Activated CD4-positive, CD25-positive, alpha-beta regulatory T cell treated with anti-CD3 and anti-CD28 coated beads, Interleukin-2, amount 50 U/mL, for 24 hours (primary cell): ENCODE measurements around the gene KRT76.
"Not testable (repeated sequence)": the region's sequence is repeated elsewhere in the genome, so short reads cannot be mapped to it uniquely, and the experiment has no call there.

Experiments
- ATAC-seq, 2 donors: fragments of 150-1000 bp; cut with Tn5 transposase; one replicate each; pipeline ENCODE4 v1.10.0; 2021; ENCODE audit warnings: mild to moderate bottlenecking in 1 of 2, moderate library complexity in 1 of 2

Gene KRT76

GRCh38 chr12:52779914-52780313 lies 2.8 kb upstream of the KRT76 start:
- ATAC-seq, result no peak

GRCh38 chr12:52778833-52779232 lies 1.7 kb upstream of the KRT76 start:
- no peak for ATAC-seq

GRCh38 chr12:52777566-52777965 lies 421 bp upstream of the KRT76 start:
- no peak for ATAC-seq

GRCh38 chr12:52776435-52776834 lies 710 bp downstream of the KRT76 start:
- no peak for ATAC-seq

GRCh38 chr12:52774629-52775250 lies 2.4 kb downstream of the KRT76 start:
- no peak for ATAC-seq

GRCh38 chr12:52772772-52773171 lies 4.4 kb downstream of the KRT76 start:
- ATAC-seq, result no peak

GRCh38 chr12:52772188-52772587 lies 5.0 kb downstream of the KRT76 start:
- no peak for ATAC-seq

- ATAC-seq, result no peak
Observed at GRCh38 chr12:52771505-52771904, 5.6 kb downstream of the KRT76 start.

GRCh38 chr12:52771088-52771487 lies 6.1 kb downstream of the KRT76 start:
- ATAC-seq, result no peak

GRCh38 chr12:52769946-52770345 lies 7.2 kb downstream of the KRT76 start:
- ATAC-seq, result no peak

- no peak for ATAC-seq
Observed at GRCh38 chr12:52769354-52769753, 7.8 kb downstream of the KRT76 start.

GRCh38 chr12:52768479-52769200 lies 8.5 kb downstream of the KRT76 start:
- ATAC-seq, result no peak

GRCh38 chr12:52767427-52767826 lies 9.7 kb downstream of the KRT76 start:
- ATAC-seq, result no peak

GRCh38 chr12:52767020-52767379 lies 10.1 kb downstream of the KRT76 start:
- no peak for ATAC-seq

- ATAC-seq, result no peak
Observed at GRCh38 chr12:52766351-52767019, 10.7 kb downstream of the KRT76 start.

GRCh38 chr12:52765702-52766101 lies 11.4 kb downstream of the KRT76 start:
- ATAC-seq, result no peak

- ATAC-seq, result no peak
Observed at GRCh38 chr12:52763991-52764390, 13.2 kb downstream of the KRT76 start.

GRCh38 chr12:52763036-52763659 lies 14.0 kb downstream of the KRT76 start:
- ATAC-seq, result no peak

- no peak for ATAC-seq
Observed at GRCh38 chr12:52761802-52762201, 15.3 kb downstream of the KRT76 start.

GRCh38 chr12:52761218-52761617 lies 15.9 kb downstream of the KRT76 start:
- ATAC-seq, result not testable (repeated sequence)

- ATAC-seq, result no peak
Observed at GRCh38 chr12:52760623-52761022, 16.5 kb downstream of the KRT76 start.

- ATAC-seq, result no peak
Observed at GRCh38 chr12:52759695-52760094, 17.4 kb downstream of the KRT76 start.

GRCh38 chr12:52759218-52759617 lies 17.9 kb downstream of the KRT76 start:
- ATAC-seq, result no peak
